GDM1 (cell line): ENCODE results near the gene VWA8.

Experiments
- DNase-seq: peaks from one replicate; lab custom pipeline; 2025; lab: John Stamatoyannopoulos, UW

The VWA8 gene

GRCh38 chr13:41802684-41803444 lies 158.0 kb downstream of the VWA8 start:
- no peak for DNase-seq

GRCh38 chr13:41802043-41802683 lies 158.7 kb downstream of the VWA8 start:
- DNase-seq: no peak

GRCh38 chr13:41791056-41791455 lies 169.9 kb downstream of the VWA8 start:
- DNase-seq: no peak

- peak; percentile 92 for DNase-seq
Observed at GRCh38 chr13:41788552-41788951, 172.4 kb downstream of the VWA8 start.

GRCh38 chr13:41785402-41786172 lies 175.3 kb downstream of the VWA8 start:
- no peak for DNase-seq

- DNase-seq: no peak
Observed at GRCh38 chr13:41782086-41782485, 178.8 kb downstream of the VWA8 start.

- no peak for DNase-seq
Observed at GRCh38 chr13:41780715-41781706, 179.9 kb downstream of the VWA8 start.

- no peak for DNase-seq
Observed at GRCh38 chr13:41775251-41775650, 185.7 kb downstream of the VWA8 start.

GRCh38 chr13:41774605-41775218 lies 186.2 kb downstream of the VWA8 start:
- no peak for DNase-seq

GRCh38 chr13:41767801-41768200 lies 193.1 kb downstream of the VWA8 start:
- no peak for DNase-seq

- DNase-seq: no peak
Observed at GRCh38 chr13:41766439-41766838, 194.5 kb downstream of the VWA8 start.

- no peak for DNase-seq
Observed at GRCh38 chr13:41765813-41766212, 195.1 kb downstream of the VWA8 start.

- no peak for DNase-seq
Observed at GRCh38 chr13:41765020-41765419, 195.9 kb downstream of the VWA8 start.

GRCh38 chr13:41764558-41764957 lies 196.4 kb downstream of the VWA8 start:
- no peak for DNase-seq

GRCh38 chr13:41763782-41764181 lies 197.1 kb downstream of the VWA8 start:
- DNase-seq: no peak

- DNase-seq: no peak
Observed at GRCh38 chr13:41762796-41763195, 198.1 kb downstream of the VWA8 start.

GRCh38 chr13:41756198-41756880 lies 204.6 kb downstream of the VWA8 start:
- DNase-seq: no peak

- no peak for DNase-seq
Observed at GRCh38 chr13:41751734-41752445, 209.0 kb downstream of the VWA8 start.

- no peak for DNase-seq
Observed at GRCh38 chr13:41751277-41751676, 209.6 kb downstream of the VWA8 start.

GRCh38 chr13:41746259-41746658 lies 214.7 kb downstream of the VWA8 start:
- DNase-seq: no peak
